Psoas muscle (tissue), 8 donors: Measurements from ENCODE around the gene PACS1. TPM values are rescaled to one million over a fixed set of nuclear protein-coding genes. Genes with fewer than 3 reads are reported as not detected.

ENCODE experiments used
- ATAC-seq, 4 donors: fragments of 200-7000 bp; cut with Tn5 transposase; one replicate each; pipeline ENCODE4 v1.9.1; 2020; ENCODE audit warnings: moderate library complexity in 3 of 4, mild to moderate bottlenecking in 2 of 4
- DNase-seq, 2 donors: peaks; one replicate each; pipeline ENCODE4 v3.0.0-alpha.2; 2020
- H3K27ac ChIP-seq: fragments of 200-600 bp; one replicate; pipeline ENCODE4 v1.8.0; 2022
- H3K27me3 ChIP-seq, 3 donors: fragments of 200-600 bp in 1 of 3; one replicate each; pipeline versions ENCODE4 v1.6.1 to v1.8.0; 2013 to 2022; ENCODE audit warnings: low read length in 2 of 3, mild to moderate bottlenecking in 2 of 3, moderate library complexity in 1 of 3; ENCODE audit not compliant: insufficient read depth in 3 of 3
- H3K36me3 ChIP-seq, 2 donors: fragments of 200-600 bp in 1 of 2; one replicate each; pipeline versions ENCODE4 v1.6.1 to v1.8.0; 2013 to 2022; ENCODE audit warnings: low read depth in 1 of 2, mild to moderate bottlenecking in 1 of 2, moderate library complexity in 1 of 2; ENCODE audit not compliant: insufficient read depth in 1 of 2
- H3K4me1 ChIP-seq: fragments of 200-600 bp; one replicate; pipeline ENCODE4 v1.8.0; 2022
- H3K4me3 ChIP-seq: fragments of 200-600 bp; one replicate; pipeline ENCODE4 v1.8.0; 2022; ENCODE audit warnings: mild to moderate bottlenecking
- H3K9me3 ChIP-seq: fragments of 200-600 bp; one replicate; pipeline ENCODE4 v1.8.0; 2022
- CTCF ChIP-seq: fragments of 200-600 bp; IDR thresholded peaks from one replicate; pipeline ENCODE4 v1.8.0; 2022; ENCODE audit warnings: antibody characterized with exemption
- WGBS, 3 donors: extraction: QIAGEN DNeasy Blood & Tissue Kit; methylation state at CpG; one replicate each; pipeline versions ENCODE4 v1.1.6 to v1.1.7; 2013; 5-methylcytosine and 5-hydroxymethylcytosine counted together
- intact Hi-C, 2 donors: fragments of 100-400 bp; cut with DNase I; formaldehyde crosslinking; loops; one replicate each; pipeline versions ENCODE4 v1.11.0 to v1.14.2; 2022
- polyA plus RNA-seq, 3 donors: library from polyadenylated mRNA; stranded (reverse); fragments of 200-250 nt; gene quantifications; one replicate each; pipeline ENCODE4 v1.2.3, GENCODE V29; 2013
- total RNA-seq, 4 donors: library from RNA; stranded (reverse); fragmentation: NEBNext Ultra II Directional in 2 of 4; extraction: Animal tissue kit (Norgen Biotek cat#: 25700) in 2 of 4; gene quantifications; one replicate each; pipeline versions ENCODE4 v1.2.1 to v1.2.4, GENCODE V29; 2021 to 2023
- donor health status: healthy with polysubstance abuse.
- donor health status: DM: no; HTN: no; CAD: no; lungs with moderate emphysema.
- donor health status: Bipolar disorder and iron deficiency.
- donor health status: healthy.
- donor health status: DM: yes; HTN: yes; CAD: no.
- donor health status: DM: no; HTN: no; CAD: no.
- donor health status: DM: no; HTN: no; CAD: no.
- donor health status: DM: yes; HTN: yes; CAD: no.

PACS1 gene
- total and polyA plus RNA-seq, 7 donors, result 7.4 to 27.8 (median 16.3) TPM

GRCh38 chr11:66281001-66281400 is 210.9 kb downstream of the PACS1 start:
- Histone ChIP-seq H3K36me3 (peaks cover 9 to 30% of the 10 kb centered on the region in 2 donors), H3K27me3 (peaks cover 0 to 7% (median 0%) of the 10 kb centered on the region in 3 donors), H3K27ac (no peak overlapping the region), H3K4me1 (peaks cover 9% of the 10 kb centered on the region), H3K4me3 (no peak overlapping the region), H3K9me3 (no peaks in the 10 kb centered on the region)
- intact Hi-C loops, result no loop called here
- ATAC-seq (no peak), DNase-seq (no peak)
- 68 to 84% (median 77%) methylated on average over 6 of the region's 6 CpGs for WGBS, 3 donors
- no peak for TF ChIP-seq CTCF

- no peak for TF ChIP-seq CTCF
- H3K36me3 ChIP-seq, result peaks cover 6 to 30% of the 10 kb centered on the region in 2 donors
- H3K27ac ChIP-seq, result no peak overlapping the region
- H3K9me3 ChIP-seq, result no peaks in the 10 kb centered on the region
- DNase-seq, result no peak
- H3K4me3 ChIP-seq, result no peak overlapping the region
- intact Hi-C loops, result loop anchor here in 1 of 2 donors (1.0 kb wide), 1 partner anchor 60 kb away; no protein-coding TSS in a partner anchor
- peak in 3 of 4 donors; percentile 1 to 4 (median 3) for ATAC-seq
- H3K4me1 ChIP-seq, result peaks cover 9% of the 10 kb centered on the region
- H3K27me3 ChIP-seq, result peaks cover 0 to 7% (median 0%) of the 10 kb centered on the region in 3 donors
- 29 to 36% (median 32%) methylated on average over 20 of the region's 20 CpGs for WGBS, 3 donors
Observed at GRCh38 chr11:66281776-66282467, 211.8 kb downstream of the PACS1 start.

GRCh38 chr11:66282468-66283455 is 212.7 kb downstream of the PACS1 start:
- no peak overlapping the region for H3K27ac ChIP-seq
- peaks cover 6 to 31% of the 10 kb centered on the region in 2 donors for H3K36me3 ChIP-seq
- TF ChIP-seq CTCF, result peak; percentile 99
- intact Hi-C loops, result loop anchor here in 1 of 2 donors (1.0 kb wide), 1 partner anchor 60 kb away; no protein-coding TSS in a partner anchor
- DNase-seq (peak; percentile 98 to 99), ATAC-seq (peak; percentile 87 to 94 (median 88))
- no peaks in the 10 kb centered on the region for H3K9me3 ChIP-seq
- WGBS, 3 donors, result 14 to 18% (median 14%) methylated on average over 26 to 35 of the region's 35 CpGs
- no peak overlapping the region for H3K4me3 ChIP-seq
- peaks cover 8% of the 10 kb centered on the region for H3K4me1 ChIP-seq
- H3K27me3 ChIP-seq, result peaks cover 0 to 7% (median 0%) of the 10 kb centered on the region in 3 donors

GRCh38 chr11:66283461-66284105 is 213.5 kb downstream of the PACS1 start:
- Histone ChIP-seq H3K9me3 (no peaks in the 10 kb centered on the region), H3K4me1 (peaks cover 15% of the 10 kb centered on the region), H3K4me3 (no peak overlapping the region), H3K27me3 (peaks cover 0 to 7% (median 0%) of the 10 kb centered on the region in 3 donors), H3K36me3 (peaks cover 6 to 31% of the 10 kb centered on the region in 2 donors), H3K27ac (no peak overlapping the region)
- 75 to 80% (median 79%) methylated on average over 10 to 14 of the region's 14 CpGs for WGBS, 3 donors
- intact Hi-C loops, result no loop called here
- DNase-seq (no peak), ATAC-seq (no peak)
- TF ChIP-seq CTCF, result no peak
